Measurements from ENCODE around the gene EYS. TPM values are rescaled to one million over a fixed set of nuclear protein-coding genes. Genes with fewer than 3 reads are reported as not detected.

EYS gene
- polyA plus RNA-seq, 2 of the 4 experiments (the other 2 are of a cell fraction) = 0.03 to 0.06 TPM

DNA sequence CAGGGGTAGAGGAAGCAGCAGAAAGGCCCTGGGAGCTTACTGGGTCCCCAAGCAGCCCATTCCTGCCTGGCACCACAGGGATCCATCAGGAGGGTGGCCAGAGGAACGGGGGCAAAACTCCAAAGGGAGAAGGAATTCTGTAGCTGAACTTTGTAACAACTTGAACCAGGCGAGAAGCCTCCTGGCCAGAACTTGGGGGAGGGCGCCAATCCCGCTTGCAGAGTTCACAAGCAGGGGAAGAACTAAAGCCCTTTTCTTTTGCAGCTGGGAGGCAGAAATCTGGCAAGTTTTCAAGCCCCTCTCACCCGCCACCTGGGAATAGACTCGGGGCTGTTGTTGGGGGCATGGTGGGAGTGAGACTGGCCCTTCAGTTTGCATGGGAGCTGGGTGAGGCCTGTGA lies 1882.3 kb downstream of the EYS start:
- Histone ChIP-seq H3K9me3 (no peaks in the 10 kb centered on the region), H3K4me2 (no peak overlapping the region), H3K4me1 (no peaks in the 10 kb centered on the region), H3K4me3 (no peak overlapping the region), H3K27ac (no peak overlapping the region)
- no peak for FAIRE-seq
- TF ChIP-seq EP300 (IDR thresholded peaks at IDR 0.05) (no peak), ZC3H11A (IDR thresholded peaks at IDR 0.05) (no peak), PHF8 (IDR thresholded peaks at IDR 0.05; ENCODE audit: borderline replicate concordance, low read depth) (no peak), HDAC2 (IDR thresholded peaks at IDR 0.05) (no peak), NFE2L2 (conservative IDR thresholded peaks at IDR 0.05; ENCODE audit: low read length) (no peak), FOSL2 (IDR thresholded peaks at IDR 0.05) (no peak), FOSL2 (CRISPR knock-in tag; IDR thresholded peaks at IDR 0.05) (no peak), POLR2A (IDR thresholded peaks at IDR 0.05; ENCODE audit: low read length) (no peak), FOXS1 (CRISPR knock-in tag; IDR thresholded peaks at IDR 0.05) (no peak), BHLHE40 (IDR thresholded peaks at IDR 0.05; ENCODE audit: low read depth, low read length) (no peak), GATA3 (IDR thresholded peaks at IDR 0.05; ENCODE audit: borderline replicate concordance) (no peak), CHD4 (IDR thresholded peaks at IDR 0.05; ENCODE audit: borderline replicate concordance) (no peak), EHF (CRISPR knock-in tag; IDR thresholded peaks at IDR 0.05) (no peak)
- TF ChIP-seq, protein P1, sequence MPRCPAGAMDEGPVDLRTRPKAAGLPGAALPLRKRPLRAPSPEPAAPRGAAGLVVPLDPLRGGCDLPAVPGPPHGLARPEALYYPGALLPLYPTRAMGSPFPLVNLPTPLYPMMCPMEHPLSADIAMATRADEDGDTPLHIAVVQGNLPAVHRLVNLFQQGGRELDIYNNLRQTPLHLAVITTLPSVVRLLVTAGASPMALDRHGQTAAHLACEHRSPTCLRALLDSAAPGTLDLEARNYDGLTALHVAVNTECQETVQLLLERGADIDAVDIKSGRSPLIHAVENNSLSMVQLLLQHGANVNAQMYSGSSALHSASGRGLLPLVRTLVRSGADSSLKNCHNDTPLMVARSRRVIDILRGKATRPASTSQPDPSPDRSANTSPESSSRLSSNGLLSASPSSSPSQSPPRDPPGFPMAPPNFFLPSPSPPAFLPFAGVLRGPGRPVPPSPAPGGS (IDR thresholded peaks at IDR 0.05) = no peak
- TF ChIP-seq, protein P2, sequence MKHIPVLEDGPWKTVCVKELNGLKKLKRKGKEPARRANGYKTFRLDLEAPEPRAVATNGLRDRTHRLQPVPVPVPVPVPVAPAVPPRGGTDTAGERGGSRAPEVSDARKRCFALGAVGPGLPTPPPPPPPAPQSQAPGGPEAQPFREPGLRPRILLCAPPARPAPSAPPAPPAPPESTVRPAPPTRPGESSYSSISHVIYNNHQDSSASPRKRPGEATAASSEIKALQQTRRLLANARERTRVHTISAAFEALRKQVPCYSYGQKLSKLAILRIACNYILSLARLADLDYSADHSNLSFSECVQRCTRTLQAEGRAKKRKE (CRISPR knock-in tag; IDR thresholded peaks at IDR 0.05; ENCODE audit: low read depth) = no peak
- TF ChIP-seq, protein P3, sequence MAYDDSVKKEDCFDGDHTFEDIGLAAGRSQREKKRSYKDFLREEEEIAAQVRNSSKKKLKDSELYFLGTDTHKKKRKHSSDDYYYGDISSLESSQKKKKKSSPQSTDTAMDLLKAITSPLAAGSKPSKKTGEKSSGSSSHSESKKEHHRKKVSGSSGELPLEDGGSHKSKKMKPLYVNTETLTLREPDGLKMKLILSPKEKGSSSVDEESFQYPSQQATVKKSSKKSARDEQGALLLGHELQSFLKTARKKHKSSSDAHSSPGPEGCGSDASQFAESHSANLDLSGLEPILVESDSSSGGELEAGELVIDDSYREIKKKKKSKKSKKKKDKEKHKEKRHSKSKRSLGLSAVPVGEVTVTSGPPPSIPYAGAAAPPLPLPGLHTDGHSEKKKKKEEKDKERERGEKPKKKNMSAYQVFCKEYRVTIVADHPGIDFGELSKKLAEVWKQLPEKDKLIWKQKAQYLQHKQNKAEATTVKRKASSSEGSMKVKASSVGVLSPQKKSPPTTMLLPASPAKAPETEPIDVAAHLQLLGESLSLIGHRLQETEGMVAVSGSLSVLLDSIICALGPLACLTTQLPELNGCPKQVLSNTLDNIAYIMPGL (CRISPR knock-in tag; IDR thresholded peaks at IDR 0.05; ENCODE audit: borderline replicate concordance) = no peak
- no peak for ATAC-seq
- DNase-seq (ENCODE audit: low read depth in 1 of 2, low spot score in 1 of 2) = no peak
- ChIA-PET POLR2A (no interaction called here), CTCF (no interaction called here)
- 67% methylated on average over 6 of the region's 6 CpGs for WGBS (ENCODE audit: missing lambda C conversion rate)

DNA sequence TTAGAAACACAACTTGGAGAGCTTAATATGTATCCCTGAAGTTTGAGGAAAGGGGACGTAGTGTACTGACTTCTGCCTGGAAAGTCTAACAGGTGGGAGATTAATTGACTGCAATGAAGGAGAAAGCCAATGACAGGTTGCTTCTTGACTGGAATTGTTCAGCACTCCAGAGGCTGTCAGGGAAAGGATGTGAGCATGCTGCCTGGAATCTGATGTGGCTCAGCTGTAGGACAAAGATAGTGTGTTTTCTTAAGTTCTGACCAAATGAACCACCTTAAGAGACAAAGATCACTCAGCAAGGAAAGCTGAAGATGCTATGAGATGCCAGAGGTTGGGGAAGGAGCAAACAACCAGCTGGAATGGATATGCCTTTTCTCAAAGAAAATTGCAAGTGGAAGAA lies 1885.6 kb downstream of the EYS start:
- POLR2A ChIA-PET = no interaction called here
- TF ChIP-seq TFCP2L1 (CRISPR knock-in tag; IDR thresholded peaks at IDR 0.05) = no peak
- no peak for TF ChIP-seq JUNB (IDR thresholded peaks at IDR 0.05)
- TF ChIP-seq RAD21 (conservative IDR thresholded peaks at IDR 0.05 in 1 of 2, IDR thresholded peaks at IDR 0.05 in 1 of 2) = no peak
- TF ChIP-seq ZFP36 (IDR thresholded peaks at IDR 0.05; ENCODE audit: borderline replicate concordance, partially characterized antibody) = no peak
- TF ChIP-seq, protein P4, sequence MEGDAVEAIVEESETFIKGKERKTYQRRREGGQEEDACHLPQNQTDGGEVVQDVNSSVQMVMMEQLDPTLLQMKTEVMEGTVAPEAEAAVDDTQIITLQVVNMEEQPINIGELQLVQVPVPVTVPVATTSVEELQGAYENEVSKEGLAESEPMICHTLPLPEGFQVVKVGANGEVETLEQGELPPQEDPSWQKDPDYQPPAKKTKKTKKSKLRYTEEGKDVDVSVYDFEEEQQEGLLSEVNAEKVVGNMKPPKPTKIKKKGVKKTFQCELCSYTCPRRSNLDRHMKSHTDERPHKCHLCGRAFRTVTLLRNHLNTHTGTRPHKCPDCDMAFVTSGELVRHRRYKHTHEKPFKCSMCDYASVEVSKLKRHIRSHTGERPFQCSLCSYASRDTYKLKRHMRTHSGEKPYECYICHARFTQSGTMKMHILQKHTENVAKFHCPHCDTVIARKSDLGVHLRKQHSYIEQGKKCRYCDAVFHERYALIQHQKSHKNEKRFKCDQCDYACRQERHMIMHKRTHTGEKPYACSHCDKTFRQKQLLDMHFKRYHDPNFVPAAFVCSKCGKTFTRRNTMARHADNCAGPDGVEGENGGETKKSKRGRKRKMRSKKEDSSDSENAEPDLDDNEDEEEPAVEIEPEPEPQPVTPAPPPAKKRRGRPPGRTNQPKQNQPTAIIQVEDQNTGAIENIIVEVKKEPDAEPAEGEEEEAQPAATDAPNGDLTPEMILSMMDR (IDR thresholded peaks at IDR 0.05) = no peak
- TF ChIP-seq TP53 (CRISPR knock-in tag; IDR thresholded peaks at IDR 0.05) = no peak
- TF ChIP-seq, protein P5, sequence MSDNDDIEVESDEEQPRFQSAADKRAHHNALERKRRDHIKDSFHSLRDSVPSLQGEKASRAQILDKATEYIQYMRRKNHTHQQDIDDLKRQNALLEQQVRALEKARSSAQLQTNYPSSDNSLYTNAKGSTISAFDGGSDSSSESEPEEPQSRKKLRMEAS (IDR thresholded peaks at IDR 0.05) = no peak
- Histone ChIP-seq H3K4me3 (no peak overlapping the region), H3K4me1 (no peaks in the 10 kb centered on the region), H3K27ac (no peak overlapping the region), H3K4me2 (no peak overlapping the region), H3K9me3 (no peaks in the 10 kb centered on the region)
- WGBS (ENCODE audit: missing lambda C conversion rate) = 53% methylated on average over 1 of the region's 1 CpG
- CTCF ChIA-PET = interaction anchor here (1.6 kb wide), 1 partner anchor 514 kb away, joined by 4 read pairs; no protein-coding TSS in a partner anchor
- ATAC-seq = no peak
- FAIRE-seq = no peak
- DNase-seq (ENCODE audit: low read depth in 1 of 2, low spot score in 1 of 2) = no peak

Measured in A549 (cell line).